Stimulated activated naive CD8-positive, alpha-beta T cell treated with anti-CD3 and anti-CD28 coated beads, Interleukin-15, Interleukin-2, amounts not matched to agents 100 U/mL and 50 U/mL, for 24 hours (primary cell): ENCODE results near the gene U2AF2.

ENCODE experiments used
- ATAC-seq: fragments of 150-1000 bp; cut with Tn5 transposase; one replicate; pipeline ENCODE4 v1.10.0; 2021
- DNase-seq: peaks from one replicate; pipeline ENCODE4 v3.0.0; 2021

Gene U2AF2

GRCh38 chr19:55675661-55676354 lies 21.0 kb downstream of the U2AF2 start:
- no peak for DNase-seq
- no peak for ATAC-seq

DNA sequence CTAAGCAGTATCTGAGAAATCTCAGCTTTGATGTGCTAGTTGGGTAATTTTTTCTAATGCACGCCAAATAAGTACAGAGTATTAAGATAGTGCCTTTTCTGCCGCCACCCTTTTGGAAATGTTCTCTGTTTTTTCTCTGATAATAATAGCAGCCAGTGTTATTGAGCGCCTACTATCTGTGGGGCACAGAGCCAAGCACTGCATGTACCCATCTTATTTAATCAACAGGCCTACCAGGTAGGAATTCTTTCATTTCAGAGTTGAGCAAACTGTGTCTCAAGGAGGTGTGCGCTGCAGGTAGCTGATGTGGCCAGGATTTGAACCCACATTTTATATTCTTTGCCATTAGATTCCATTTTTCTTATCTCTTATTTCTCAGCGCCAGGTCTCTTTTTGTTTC lies 21.5 kb downstream of the U2AF2 start:
- no peak for DNase-seq
- ATAC-seq = no peak

DNA sequence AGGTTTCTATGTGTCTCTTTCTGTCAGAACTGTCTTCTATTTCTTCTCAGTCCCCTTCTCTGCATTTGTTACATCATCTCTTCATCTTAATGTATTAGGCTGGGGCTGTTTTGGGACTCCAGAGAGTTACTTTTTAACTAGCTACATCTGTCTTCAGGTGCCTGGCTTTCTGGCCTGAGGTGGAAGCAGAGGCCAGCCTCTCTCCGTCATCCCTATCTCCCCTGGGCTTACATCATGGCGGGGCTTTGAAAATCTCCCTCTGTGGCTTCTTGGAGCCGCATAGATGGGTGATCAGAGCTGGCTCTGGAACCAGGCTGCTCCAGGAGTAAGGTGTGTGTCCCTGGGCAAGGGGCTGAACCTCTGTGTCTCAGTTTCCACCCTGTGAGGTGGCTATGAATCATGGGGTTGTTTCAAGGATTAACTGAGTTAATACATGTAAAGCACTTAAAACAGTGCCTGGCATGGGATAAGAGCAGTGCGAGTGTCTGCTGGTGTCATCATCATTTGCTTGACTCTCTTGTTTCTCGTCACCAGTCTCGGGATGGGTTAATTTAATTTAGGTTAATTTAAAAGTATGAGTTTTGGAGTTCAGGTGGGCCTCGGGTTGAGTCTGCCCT lies 22.2 kb downstream of the U2AF2 start:
- no peak for DNase-seq
- ATAC-seq = no peak

DNA sequence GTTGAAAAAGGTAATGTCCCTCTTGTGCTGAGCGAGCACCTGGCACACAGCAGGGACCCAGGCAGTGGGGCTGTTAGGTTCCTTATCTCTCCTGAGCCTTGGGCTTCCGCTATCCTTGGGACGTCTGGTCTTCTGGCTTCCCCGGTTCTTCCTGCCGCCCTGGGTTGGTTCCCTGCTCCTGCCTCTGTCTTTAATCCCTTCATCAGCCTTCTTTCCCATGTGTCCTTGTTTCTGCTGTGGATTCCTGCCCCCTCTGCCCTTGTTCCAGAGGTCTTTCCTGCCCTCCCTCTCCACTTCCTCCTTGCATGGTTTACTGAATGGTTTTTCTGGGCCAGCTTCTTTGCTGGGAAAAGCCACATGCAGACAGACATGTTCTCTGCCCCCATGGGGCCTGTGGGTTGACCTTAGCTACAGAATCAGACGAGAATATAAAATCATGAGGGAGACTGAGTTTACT lies 22.8 kb downstream of the U2AF2 start:
- DNase-seq (no peak), ATAC-seq (no peak)

DNA sequence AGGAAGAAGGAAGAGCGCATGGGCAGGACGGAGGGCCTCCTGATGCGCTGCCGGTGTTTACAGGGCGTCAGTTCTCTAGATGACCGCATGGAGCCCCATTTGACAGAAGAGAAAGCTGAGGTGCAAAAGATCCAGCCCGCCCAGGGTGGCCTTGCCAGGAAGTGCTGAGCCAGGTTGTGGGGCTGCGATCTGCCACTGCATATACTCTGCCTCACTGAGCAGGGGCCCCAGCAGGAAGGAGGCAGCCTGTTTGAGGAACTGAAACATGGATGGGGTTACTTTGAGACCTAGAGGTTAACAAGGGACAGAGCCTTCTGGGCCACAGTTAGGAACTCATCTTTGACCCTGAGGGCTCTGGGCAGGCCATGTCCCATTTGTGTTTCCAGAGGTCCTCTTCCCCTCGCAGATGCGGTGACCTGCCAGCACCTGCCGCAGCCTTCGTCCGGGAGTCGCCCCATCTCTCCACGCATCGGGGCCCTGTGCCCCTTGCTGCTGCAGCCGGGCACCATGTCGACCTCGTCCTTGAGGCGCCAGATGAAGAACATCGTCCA lies 23.4 kb downstream of the U2AF2 start:
- ATAC-seq = no peak
- DNase-seq = peak; percentile 34

GRCh38 chr19:55679343-55680257 lies 24.8 kb downstream of the U2AF2 start:
- no peak for ATAC-seq
- DNase-seq = no peak

- DNase-seq = no peak
Observed at GRCh38 chr19:55680339-55681130, 25.7 kb downstream of the U2AF2 start.

GRCh38 chr19:55681131-55682092 lies 26.6 kb downstream of the U2AF2 start:
- ATAC-seq (no peak), DNase-seq (no peak)

More at GRCh38 chr19:55680339-55681130, 25.7 kb downstream of the U2AF2 start:
- ATAC-seq = no peak

DNA sequence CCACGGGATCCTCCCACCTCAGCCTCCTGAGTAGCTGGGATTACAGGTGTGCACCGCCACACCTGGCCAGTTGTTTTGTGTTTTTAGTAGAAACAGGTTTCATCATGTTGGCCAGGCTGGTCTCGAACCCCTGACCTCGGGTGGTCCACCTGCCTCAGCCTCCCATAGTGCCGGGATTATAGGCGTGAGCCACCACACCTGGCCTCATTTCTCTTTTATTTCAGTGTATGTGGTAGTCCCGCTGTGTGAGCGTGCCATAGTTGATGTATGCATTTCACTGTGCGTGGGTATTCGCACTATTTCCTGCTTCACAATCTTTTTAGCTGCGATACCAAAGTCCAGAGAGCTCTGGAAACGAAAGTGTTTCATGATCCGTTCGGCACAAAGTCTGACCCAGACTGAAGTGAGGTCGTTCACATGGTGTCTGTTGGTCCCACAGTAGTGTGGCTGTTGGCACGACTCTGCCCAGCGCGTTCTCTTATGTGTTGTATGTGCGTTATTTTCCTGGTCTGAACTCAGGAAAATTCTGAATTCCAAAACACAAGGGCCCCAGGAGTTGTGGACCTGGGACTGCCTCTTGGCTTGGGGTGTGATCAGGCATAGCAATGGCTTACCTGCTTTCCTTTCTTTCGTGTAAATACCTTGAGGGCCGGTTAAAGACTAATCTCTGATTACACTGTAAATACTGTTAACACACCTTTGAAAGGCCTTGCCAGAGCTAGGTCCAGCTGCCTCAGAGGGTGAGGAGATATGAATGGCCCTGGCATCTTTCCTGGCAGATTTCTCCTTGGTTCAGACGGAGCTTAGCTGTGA lies 28.8 kb downstream of the U2AF2 start:
- DNase-seq (no peak), ATAC-seq (no peak)

DNA sequence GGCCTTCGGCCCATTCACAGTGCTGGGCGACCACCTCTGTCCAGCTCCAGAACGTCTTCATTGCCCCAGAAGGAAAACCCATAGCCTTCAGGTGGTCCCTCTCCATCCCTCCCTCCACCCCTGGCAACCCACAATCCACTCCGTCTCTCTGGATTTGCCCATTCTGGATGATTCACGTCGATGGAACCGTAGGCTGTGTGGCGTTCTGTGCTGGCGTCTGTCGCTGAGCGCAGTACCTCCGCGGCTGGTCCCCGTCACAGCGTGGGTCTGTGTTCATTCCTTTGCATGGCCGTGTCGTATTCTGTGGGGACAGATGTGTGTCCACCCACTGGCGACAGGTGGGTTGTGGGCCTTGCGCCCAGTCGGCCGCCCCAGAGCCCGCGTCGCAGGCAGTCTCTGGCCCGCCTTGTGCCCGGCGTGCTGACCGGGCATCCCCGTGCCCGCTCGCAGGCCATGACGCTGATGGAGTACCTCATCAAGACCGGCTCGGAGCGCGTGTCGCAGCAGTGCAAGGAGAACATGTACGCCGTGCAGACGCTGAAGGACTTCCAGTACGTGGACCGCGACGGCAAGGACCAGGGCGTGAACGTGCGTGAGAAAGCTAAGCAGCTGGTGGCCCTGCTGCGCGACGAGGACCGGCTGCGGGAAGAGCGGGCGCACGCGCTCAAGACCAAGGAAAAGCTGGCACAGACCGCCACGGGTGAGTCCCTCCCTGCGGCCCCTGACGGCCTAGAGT lies 30.3 kb downstream of the U2AF2 start:
- ATAC-seq = no peak
- DNase-seq = no peak

DNA sequence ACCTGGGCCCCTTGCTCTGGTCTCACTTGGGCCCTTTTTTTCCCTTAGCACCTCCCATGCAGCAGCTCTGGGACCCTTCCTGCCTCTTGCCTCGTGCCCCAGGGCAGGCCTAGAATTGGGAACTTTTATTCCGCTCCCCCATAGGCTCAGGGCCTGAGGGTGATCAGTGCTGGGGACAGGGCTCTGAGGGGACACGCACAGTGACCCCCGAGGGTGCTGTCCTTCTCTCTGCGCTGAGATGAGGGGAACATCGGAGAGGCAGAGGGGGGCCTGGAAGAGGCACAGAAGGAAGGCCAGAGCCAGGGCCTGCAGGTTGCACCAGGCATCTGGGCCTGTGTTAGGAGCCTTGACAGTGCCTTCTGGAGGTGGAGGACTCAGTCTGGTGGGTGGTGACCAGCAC lies 30.9 kb downstream of the U2AF2 start:
- no peak for DNase-seq
- ATAC-seq = no peak

- DNase-seq = no peak
- no peak for ATAC-seq
Observed at GRCh38 chr19:55686311-55687050, 31.6 kb downstream of the U2AF2 start.

GRCh38 chr19:55687281-55688201 lies 32.7 kb downstream of the U2AF2 start:
- DNase-seq = no peak
- no peak for ATAC-seq

GRCh38 chr19:55688422-55689218 lies 33.8 kb downstream of the U2AF2 start:
- DNase-seq (no peak), ATAC-seq (no peak)

DNA sequence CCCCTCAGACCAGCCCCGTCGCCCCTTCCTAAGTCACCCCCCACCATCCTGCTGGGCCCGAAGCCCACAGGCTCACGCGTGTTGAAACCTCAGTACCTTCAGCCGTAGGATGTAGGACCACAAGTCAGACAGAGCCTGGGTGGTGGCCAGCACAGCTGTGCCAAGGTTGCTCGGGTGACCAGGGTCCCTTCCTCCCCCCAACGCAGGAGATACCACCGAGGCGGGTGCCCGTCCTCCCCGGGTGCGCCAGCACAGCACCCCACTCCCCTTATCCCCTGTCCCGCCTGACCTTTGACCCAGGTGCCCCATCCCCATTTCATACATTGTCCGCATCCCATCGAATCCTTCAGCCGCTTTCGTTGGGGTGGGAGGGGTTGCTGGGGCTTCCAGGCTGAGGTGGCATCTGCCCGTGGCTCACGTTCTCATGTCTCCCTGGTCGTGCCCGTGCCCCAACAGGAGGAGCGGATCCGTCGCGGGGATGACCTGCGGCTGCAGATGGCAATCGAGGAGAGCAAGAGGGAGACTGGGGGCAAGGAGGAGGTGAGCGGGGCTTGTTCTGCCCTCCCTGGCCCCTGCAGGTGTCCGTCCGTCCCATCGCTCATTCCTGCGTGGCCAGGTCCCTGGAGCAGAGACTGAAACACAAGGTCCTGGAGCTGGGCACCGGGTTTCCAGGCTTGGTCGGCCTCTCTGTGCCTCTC lies 34.7 kb downstream of the U2AF2 start:
- no peak for DNase-seq
- ATAC-seq = no peak
